ENCODE measurements around the gene FBXL17.

The FBXL17 gene

GRCh38 chr5:107949688-107950341 is 432.1 kb downstream of the FBXL17 start:
- Histone ChIP-seq H3K4me2 (ENCODE audit: low read depth, low read length, poor library complexity, severe bottlenecking) (no peak overlapping the region), H3K79me2 (ENCODE audit: insufficient read depth, low read length) (no peaks in the 10 kb centered on the region), H2AFZ (ENCODE audit: low read length) (no peak overlapping the region), H3K27me3 (ENCODE audit: insufficient read depth, low read length, poor library complexity, severe bottlenecking) (no peaks in the 10 kb centered on the region), H3K36me3 (ENCODE audit: insufficient read depth, low read length) (no peaks in the 10 kb centered on the region), H3K4me3 (ENCODE audit: low read length, poor library complexity, severe bottlenecking) (no peak overlapping the region), H3F3A (ENCODE audit: low read depth) (no peaks in the 10 kb centered on the region), H3K9me2 (replicated peaks; ENCODE audit: low read depth, low read length) (no peaks in the 10 kb centered on the region), H3K4me1 (ENCODE audit: insufficient read depth, low read length, poor library complexity, severe bottlenecking) (no peaks in the 10 kb centered on the region), H3K9me3 (ENCODE audit: insufficient read depth, low read depth, low read length) (no peaks in the 10 kb centered on the region), H3K9ac (ENCODE audit: low read depth, low read length, poor library complexity, severe bottlenecking) (no peak overlapping the region), H4K20me1 (ENCODE audit: insufficient read depth, low read length, poor library complexity, severe bottlenecking) (no peaks in the 10 kb centered on the region)
- TF ChIP-seq CTCF (conservative IDR thresholded peaks at IDR 0.05; ENCODE audit: low read length) (no peak), EZH2phosphoT487 (IDR thresholded peaks at IDR 0.05; ENCODE audit: borderline replicate concordance) (no peak)

GRCh38 chr5:107948377-107948776 is 433.5 kb downstream of the FBXL17 start:
- H3K9me3 ChIP-seq (ENCODE audit: insufficient read depth, low read depth, low read length): no peaks in the 10 kb centered on the region
- no peak for TF ChIP-seq EZH2phosphoT487 (IDR thresholded peaks at IDR 0.05; ENCODE audit: borderline replicate concordance)
- no peak for TF ChIP-seq CTCF (conservative IDR thresholded peaks at IDR 0.05; ENCODE audit: low read length)

GRCh38 chr5:107945061-107945460 is 436.8 kb downstream of the FBXL17 start:
- H3K36me3 ChIP-seq (ENCODE audit: insufficient read depth, low read length): no peaks in the 10 kb centered on the region
- TF ChIP-seq CTCF (conservative IDR thresholded peaks at IDR 0.05; ENCODE audit: low read length) (no peak), EZH2phosphoT487 (IDR thresholded peaks at IDR 0.05; ENCODE audit: borderline replicate concordance) (no peak)
- no peaks in the 10 kb centered on the region for H3K27me3 ChIP-seq (ENCODE audit: insufficient read depth, low read length, poor library complexity, severe bottlenecking)
- H3K9me2 ChIP-seq (replicated peaks; ENCODE audit: low read depth, low read length): no peaks in the 10 kb centered on the region
- no peak overlapping the region for H2AFZ ChIP-seq (ENCODE audit: low read length)
- H3K9ac ChIP-seq (ENCODE audit: low read depth, low read length, poor library complexity, severe bottlenecking): no peak overlapping the region
- H3K4me3 ChIP-seq (ENCODE audit: low read length, poor library complexity, severe bottlenecking): no peak overlapping the region
- no peak overlapping the region for H3K4me2 ChIP-seq (ENCODE audit: low read depth, low read length, poor library complexity, severe bottlenecking)
- no peaks in the 10 kb centered on the region for H3K9me3 ChIP-seq (ENCODE audit: insufficient read depth, low read depth, low read length)
- no peaks in the 10 kb centered on the region for H3F3A ChIP-seq (ENCODE audit: low read depth)
- no peaks in the 10 kb centered on the region for H3K4me1 ChIP-seq (ENCODE audit: insufficient read depth, low read length, poor library complexity, severe bottlenecking)
- no peaks in the 10 kb centered on the region for H3K79me2 ChIP-seq (ENCODE audit: insufficient read depth, low read length)
- no peaks in the 10 kb centered on the region for H4K20me1 ChIP-seq (ENCODE audit: insufficient read depth, low read length, poor library complexity, severe bottlenecking)

More at GRCh38 chr5:107948377-107948776, 433.5 kb downstream of the FBXL17 start:
- Histone ChIP-seq H3K9ac (ENCODE audit: low read depth, low read length, poor library complexity, severe bottlenecking) (no peak overlapping the region), H3K4me2 (ENCODE audit: low read depth, low read length, poor library complexity, severe bottlenecking) (no peak overlapping the region), H3K4me3 (ENCODE audit: low read length, poor library complexity, severe bottlenecking) (no peak overlapping the region), H4K20me1 (ENCODE audit: insufficient read depth, low read length, poor library complexity, severe bottlenecking) (no peaks in the 10 kb centered on the region), H3K36me3 (ENCODE audit: insufficient read depth, low read length) (no peaks in the 10 kb centered on the region), H3K27me3 (ENCODE audit: insufficient read depth, low read length, poor library complexity, severe bottlenecking) (no peaks in the 10 kb centered on the region), H2AFZ (ENCODE audit: low read length) (no peak overlapping the region), H3F3A (ENCODE audit: low read depth) (no peaks in the 10 kb centered on the region), H3K79me2 (ENCODE audit: insufficient read depth, low read length) (no peaks in the 10 kb centered on the region), H3K9me2 (replicated peaks; ENCODE audit: low read depth, low read length) (no peaks in the 10 kb centered on the region), H3K4me1 (ENCODE audit: insufficient read depth, low read length, poor library complexity, severe bottlenecking) (no peaks in the 10 kb centered on the region)
